B cell (primary cell): Measurements from ENCODE around the gene SERPINA4.

Experiments used
- EZH2 ChIP-seq: IDR thresholded peaks from 2 replicates; pipeline ENCODE4 v1.6.1; 2012; ENCODE audit warnings: borderline replicate concordance, low read depth, mild to moderate bottlenecking, moderate library complexity, low read length; ENCODE audit not compliant: insufficient read depth, poor library complexity, severe bottlenecking
- TF ChIP-seq, protein P1 (sequence below): fragments of 200-600 bp; IDR thresholded peaks from one replicate; pipeline ENCODE4 v1.8.0; 2022; ENCODE audit warnings: antibody characterized with exemption, mild to moderate bottlenecking

DNA sequence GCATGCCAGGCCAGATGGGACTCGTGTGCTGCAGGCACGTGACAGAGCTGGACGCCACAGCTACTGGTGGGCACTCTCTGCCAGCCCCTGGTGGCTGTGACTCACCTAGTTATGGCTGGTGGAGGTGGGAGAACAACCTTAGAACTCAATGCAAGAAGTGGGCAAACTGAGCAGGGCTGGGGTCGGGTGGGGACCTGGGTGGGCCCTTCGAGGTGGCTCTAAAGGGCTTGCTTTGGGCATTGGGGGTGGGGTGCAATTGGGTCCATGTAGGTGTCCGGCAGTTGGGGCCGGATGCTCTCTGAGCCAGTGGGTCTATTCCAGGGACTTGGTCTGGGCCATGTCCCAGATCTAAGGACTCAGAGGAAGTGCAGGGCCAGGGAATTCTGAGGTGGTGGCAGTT, 46.9 kb upstream of the SERPINA4 start:
- TF ChIP-seq, protein P1, sequence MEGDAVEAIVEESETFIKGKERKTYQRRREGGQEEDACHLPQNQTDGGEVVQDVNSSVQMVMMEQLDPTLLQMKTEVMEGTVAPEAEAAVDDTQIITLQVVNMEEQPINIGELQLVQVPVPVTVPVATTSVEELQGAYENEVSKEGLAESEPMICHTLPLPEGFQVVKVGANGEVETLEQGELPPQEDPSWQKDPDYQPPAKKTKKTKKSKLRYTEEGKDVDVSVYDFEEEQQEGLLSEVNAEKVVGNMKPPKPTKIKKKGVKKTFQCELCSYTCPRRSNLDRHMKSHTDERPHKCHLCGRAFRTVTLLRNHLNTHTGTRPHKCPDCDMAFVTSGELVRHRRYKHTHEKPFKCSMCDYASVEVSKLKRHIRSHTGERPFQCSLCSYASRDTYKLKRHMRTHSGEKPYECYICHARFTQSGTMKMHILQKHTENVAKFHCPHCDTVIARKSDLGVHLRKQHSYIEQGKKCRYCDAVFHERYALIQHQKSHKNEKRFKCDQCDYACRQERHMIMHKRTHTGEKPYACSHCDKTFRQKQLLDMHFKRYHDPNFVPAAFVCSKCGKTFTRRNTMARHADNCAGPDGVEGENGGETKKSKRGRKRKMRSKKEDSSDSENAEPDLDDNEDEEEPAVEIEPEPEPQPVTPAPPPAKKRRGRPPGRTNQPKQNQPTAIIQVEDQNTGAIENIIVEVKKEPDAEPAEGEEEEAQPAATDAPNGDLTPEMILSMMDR: no peak
- no peak for TF ChIP-seq EZH2
